Central memory CD8-positive, alpha-beta T cell (primary cell): ENCODE results near the gene PRKCB.
A peak's percentile ranks its signal among the peaks of the same experiment; 100 is the strongest.

Source experiments
- ATAC-seq: fragments of 150-1000 bp; cut with Tn5 transposase; replicated peaks from 2 replicates; pipeline ENCODE4 v1.10.0; 2022; ENCODE audit warnings: mild to moderate bottlenecking, moderate FRiP score, moderate number of reproducible peaks; ENCODE audit not compliant: poor library complexity, severe bottlenecking; ENCODE audit errors: extremely low read depth
- DNase-seq, 2 donors: peaks; one replicate each; pipeline ENCODE4 v3.0.0; 2021; ENCODE audit warnings: low spot score in 2 of 2
- H3K27ac Mint-ChIP-seq: one replicate; pipeline ENCODE4 v1.8.0; 2022; ENCODE audit warnings: low read depth, mild to moderate bottlenecking, moderate library complexity, mixed read lengths
- H3K27me3 Mint-ChIP-seq: one replicate; pipeline ENCODE4 v1.8.0; 2022; ENCODE audit warnings: mixed read lengths
- H3K36me3 Mint-ChIP-seq: one replicate; pipeline ENCODE4 v1.8.0; 2022; ENCODE audit warnings: mild to moderate bottlenecking, moderate library complexity, mixed read lengths; ENCODE audit not compliant: insufficient read depth
- H3K4me1 Mint-ChIP-seq: one replicate; pipeline ENCODE4 v1.8.0; 2022; ENCODE audit warnings: mixed read lengths
- H3K4me3 Mint-ChIP-seq: one replicate; pipeline ENCODE4 v1.8.0; 2022; ENCODE audit warnings: mild to moderate bottlenecking, moderate library complexity, mixed read lengths
- H3K9me3 Mint-ChIP-seq: one replicate; pipeline ENCODE4 v1.8.0; 2022; ENCODE audit warnings: mixed read lengths

PRKCB gene

DNA sequence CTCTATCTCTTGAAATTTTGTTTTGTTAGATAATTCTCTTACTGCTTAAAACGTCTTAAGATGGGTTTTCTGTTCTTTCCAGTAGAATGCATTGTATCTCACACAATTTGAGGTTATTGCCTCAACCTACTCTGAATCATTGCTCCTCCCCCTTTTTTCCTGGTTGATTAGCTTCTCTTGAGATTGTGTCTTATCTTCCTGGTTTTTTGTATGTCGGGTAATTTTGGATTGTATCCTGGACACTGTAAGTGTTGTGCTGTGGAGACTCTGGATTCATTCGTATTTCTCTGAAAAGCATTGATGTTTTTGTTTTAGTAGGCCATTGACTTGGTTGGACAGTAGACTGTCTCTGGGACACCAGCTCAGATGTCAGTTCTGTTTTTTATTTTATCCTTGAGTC lies 26.1 kb downstream of the PRKCB start:
- peaks cover 11% of the 10 kb centered on the region for H3K36me3 Mint-ChIP-seq
- no peaks in the 10 kb centered on the region for H3K27me3 Mint-ChIP-seq
- no peak for DNase-seq
- H3K4me3 Mint-ChIP-seq, result no peak overlapping the region
- no peaks in the 10 kb centered on the region for H3K9me3 Mint-ChIP-seq
- H3K4me1 Mint-ChIP-seq, result peaks cover 77% of the 10 kb centered on the region
- no peak overlapping the region for H3K27ac Mint-ChIP-seq
- ATAC-seq, result no peak

DNA sequence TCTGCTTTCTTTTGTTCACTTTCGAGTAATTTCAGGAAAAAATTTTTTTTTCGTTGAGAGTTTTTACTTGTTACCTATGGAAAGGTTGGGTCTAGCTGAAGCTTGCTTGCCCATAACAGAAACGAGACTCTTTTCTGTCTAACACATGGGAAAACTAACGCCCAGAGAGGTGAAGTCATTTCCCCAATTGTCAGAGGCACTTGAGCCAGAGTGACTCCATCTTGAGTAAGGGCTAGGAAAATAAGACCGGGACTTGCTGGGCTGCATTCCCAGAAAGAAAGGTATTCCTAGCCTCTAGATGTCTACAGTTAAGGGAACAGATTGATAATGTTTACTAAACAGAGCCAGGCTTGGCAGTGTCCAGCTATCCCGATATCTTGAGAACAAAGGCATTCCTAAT lies 26.8 kb downstream of the PRKCB start:
- Mint-ChIP-seq H3K9me3 (no peaks in the 10 kb centered on the region), H3K36me3 (peaks cover 13% of the 10 kb centered on the region), H3K4me1 (peaks cover 77% of the 10 kb centered on the region), H3K27ac (no peak overlapping the region), H3K4me3 (no peak overlapping the region), H3K27me3 (no peaks in the 10 kb centered on the region)
- ATAC-seq (no peak), DNase-seq (no peak)

DNA sequence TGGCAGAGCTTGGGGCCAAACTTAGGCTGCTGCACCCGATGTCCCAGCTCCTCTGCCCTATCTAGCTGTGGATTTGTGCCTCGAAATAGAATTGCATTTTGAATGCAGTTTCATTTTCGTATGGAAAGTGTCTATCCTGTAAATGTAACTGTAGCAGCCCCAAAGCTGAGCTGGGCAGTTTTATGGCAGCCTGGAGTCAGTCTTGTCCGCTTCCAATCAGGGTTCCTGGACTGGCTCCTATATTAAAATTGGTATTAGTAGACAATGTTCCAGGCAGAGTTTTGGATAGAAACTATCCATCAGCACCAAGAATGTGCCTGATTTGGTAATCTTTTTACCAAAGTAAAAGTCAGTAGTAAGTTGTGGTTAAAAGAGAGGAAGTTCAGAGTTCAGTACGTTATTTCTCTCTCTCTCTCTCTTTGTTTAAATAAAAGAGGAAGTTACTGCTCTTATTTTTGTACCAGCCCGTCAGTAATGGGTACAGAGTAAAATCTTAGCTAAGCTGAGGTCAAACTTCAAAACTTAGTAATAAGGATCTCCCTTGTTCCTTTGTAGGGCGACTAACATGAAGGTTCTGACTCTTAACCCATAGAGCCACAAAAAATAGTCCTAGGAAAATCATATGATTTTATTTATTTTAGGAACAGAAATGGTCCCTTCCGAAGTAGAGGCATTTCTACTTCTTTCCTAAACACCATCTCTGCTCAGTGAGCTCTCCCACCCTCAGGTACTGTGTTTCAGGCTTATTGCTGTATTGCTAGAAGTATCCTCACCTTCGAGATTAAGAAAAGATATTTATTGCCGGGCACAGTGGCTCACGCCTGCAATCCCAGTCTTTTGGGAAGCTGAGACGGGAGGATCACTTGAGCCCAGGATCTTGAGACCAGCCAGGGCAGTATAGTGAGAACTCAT lies 28.0 kb downstream of the PRKCB start:
- peak; percentile 93 for ATAC-seq
- no peak for DNase-seq
- peak overlapping the region; percentile 89 for H3K27ac Mint-ChIP-seq
- peak overlapping the region; percentile 82 for H3K4me3 Mint-ChIP-seq
- peaks cover 73% of the 10 kb centered on the region for H3K4me1 Mint-ChIP-seq
- H3K36me3 Mint-ChIP-seq, result peaks cover 10% of the 10 kb centered on the region
- no peaks in the 10 kb centered on the region for H3K9me3 Mint-ChIP-seq
- no peaks in the 10 kb centered on the region for H3K27me3 Mint-ChIP-seq

DNA sequence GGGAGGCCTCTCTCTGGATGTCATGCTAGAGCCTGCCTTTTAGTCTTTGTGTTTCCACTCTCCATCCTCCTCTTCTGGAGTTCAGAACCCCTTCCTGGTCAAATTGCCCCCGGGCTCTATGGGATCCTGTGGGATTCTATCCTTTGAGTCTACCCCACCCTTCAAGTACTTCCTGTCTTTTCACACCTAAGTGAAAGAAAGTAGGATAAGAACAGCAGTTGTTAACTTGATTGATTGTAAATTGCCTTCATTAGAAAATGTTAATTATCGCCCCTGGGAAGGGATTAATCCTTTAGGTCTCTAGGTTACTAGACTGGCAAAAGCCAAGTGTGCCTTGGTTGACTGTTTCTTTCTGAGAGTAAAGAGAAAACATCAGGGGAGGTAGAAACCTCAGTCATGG lies 30.1 kb downstream of the PRKCB start:
- Mint-ChIP-seq H3K4me3 (peak overlapping the region; percentile 18), H3K9me3 (no peaks in the 10 kb centered on the region), H3K27ac (peak overlapping the region; percentile 19), H3K36me3 (peaks cover 15% of the 10 kb centered on the region), H3K4me1 (peaks cover 74% of the 10 kb centered on the region), H3K27me3 (no peaks in the 10 kb centered on the region)
- ATAC-seq, result no peak
- no peak for DNase-seq

DNA sequence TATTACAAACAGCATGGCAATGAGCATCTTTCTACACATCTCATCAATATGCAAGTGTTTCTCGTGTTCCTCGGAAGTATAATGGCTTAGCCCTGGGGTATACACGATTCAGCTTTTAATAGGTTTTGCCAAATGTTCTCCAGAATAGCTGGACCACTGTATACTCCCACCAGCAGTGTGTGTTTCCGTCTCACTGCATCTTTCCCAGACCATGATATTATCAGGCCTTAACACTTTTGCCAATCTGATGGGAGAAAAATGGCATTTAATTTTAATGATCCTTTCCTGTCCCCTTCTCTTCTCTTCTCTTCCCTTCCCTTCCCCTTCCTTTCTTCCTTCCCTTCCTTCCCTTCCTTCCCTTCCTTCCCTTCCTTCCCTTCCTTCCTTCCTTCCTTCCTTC lies 30.8 kb downstream of the PRKCB start:
- DNase-seq (no peak), ATAC-seq (no peak)
- peaks cover 16% of the 10 kb centered on the region for H3K36me3 Mint-ChIP-seq
- H3K4me3 Mint-ChIP-seq, result no peak overlapping the region
- no peaks in the 10 kb centered on the region for H3K9me3 Mint-ChIP-seq
- peaks cover 81% of the 10 kb centered on the region for H3K4me1 Mint-ChIP-seq
- H3K27ac Mint-ChIP-seq, result no peak overlapping the region
- H3K27me3 Mint-ChIP-seq, result no peaks in the 10 kb centered on the region

DNA sequence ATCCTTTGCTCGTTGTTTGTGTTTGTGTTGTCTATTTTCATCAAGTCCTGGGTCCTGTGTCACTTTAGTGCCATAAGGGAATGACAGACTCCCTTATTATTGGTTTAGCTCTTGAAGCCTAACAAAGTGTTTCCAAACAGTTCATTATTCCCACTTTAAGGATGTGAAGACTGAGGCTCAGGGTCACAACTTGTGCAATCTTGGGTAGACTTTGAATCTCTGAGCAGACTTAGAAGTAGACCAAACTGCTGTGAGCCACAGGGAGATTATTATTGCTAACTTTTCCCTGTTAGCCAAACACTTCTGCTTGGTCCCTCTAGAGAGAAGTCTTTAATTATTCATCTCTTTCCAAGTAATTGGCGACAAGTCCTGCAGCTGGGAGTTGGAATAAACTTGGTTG lies 31.8 kb downstream of the PRKCB start:
- Mint-ChIP-seq H3K27me3 (no peaks in the 10 kb centered on the region), H3K4me1 (peaks cover 80% of the 10 kb centered on the region), H3K36me3 (peaks cover 19% of the 10 kb centered on the region), H3K4me3 (no peak overlapping the region), H3K9me3 (no peaks in the 10 kb centered on the region), H3K27ac (no peak overlapping the region)
- DNase-seq, result no peak
- no peak for ATAC-seq

DNA sequence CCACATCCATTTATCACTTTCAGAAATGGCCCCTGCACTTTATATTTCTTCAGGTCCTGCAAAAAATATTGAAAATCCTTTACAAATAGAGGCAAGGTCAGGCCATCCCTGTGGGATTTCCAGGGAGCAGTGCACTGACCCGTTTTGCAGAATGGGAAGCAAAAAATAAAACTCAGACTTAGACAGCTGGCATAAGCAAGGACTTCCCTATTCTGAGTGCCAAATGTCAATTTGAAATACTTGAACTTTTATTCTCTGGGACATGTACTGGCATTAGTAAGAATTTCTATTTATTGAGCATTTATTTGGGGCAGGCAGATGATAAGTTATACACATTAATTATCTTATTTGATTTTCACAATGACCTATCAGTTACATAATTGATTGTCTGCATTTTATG lies 32.4 kb downstream of the PRKCB start:
- ATAC-seq (no peak), DNase-seq (no peak)
- Mint-ChIP-seq H3K4me3 (no peak overlapping the region), H3K27ac (no peak overlapping the region), H3K9me3 (no peaks in the 10 kb centered on the region), H3K27me3 (no peaks in the 10 kb centered on the region), H3K4me1 (peaks cover 78% of the 10 kb centered on the region), H3K36me3 (peaks cover 19% of the 10 kb centered on the region)

DNA sequence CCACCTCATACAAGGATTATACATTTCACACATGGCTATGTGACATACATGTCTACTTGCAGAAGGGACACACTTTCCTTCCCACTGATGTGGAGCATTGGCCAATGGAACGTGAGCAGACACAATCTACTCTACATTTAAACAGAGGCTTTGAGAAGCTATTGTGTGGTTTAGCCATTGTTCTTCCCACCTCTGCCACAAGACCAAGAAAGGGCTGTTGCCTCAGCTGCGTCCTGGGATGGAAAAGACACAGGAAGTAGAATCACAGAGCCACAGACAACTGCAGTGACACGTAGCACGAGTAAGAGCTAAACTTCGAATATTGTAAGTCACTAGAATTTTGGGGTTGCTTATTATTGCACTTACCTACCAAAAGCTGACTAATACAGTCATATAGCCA lies 33.3 kb downstream of the PRKCB start:
- Mint-ChIP-seq H3K4me3 (peak overlapping the region; percentile 45), H3K9me3 (no peaks in the 10 kb centered on the region), H3K4me1 (peaks cover 78% of the 10 kb centered on the region), H3K27ac (peak overlapping the region; percentile 25), H3K27me3 (no peaks in the 10 kb centered on the region), H3K36me3 (peaks cover 17% of the 10 kb centered on the region)
- DNase-seq (peak in 1 of 2 donors; percentile 33), ATAC-seq (peak; percentile 83)

DNA sequence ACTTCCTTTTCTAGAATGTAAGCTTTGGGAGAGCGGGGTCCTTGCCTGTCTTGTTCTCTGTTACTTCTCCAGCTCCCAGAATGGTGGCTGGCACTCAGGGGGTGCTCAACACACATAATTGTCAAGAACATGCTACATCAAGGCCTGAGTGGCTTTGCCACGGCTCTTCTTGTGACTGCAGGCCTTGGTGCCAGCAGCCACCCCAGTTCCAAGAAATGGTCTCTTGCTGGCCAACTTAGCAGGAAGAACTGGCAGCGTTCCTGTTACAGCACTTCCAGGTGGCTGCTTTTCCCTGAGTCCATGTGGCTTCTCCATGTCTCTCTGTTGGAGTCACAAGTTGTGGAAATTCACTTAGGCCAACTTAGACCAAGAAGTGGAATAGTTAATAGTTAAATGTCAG lies 36.1 kb downstream of the PRKCB start:
- DNase-seq (no peak), ATAC-seq (no peak)
- no peaks in the 10 kb centered on the region for H3K27me3 Mint-ChIP-seq
- H3K4me3 Mint-ChIP-seq, result peak overlapping the region; percentile 7
- peak overlapping the region; percentile 73 for H3K27ac Mint-ChIP-seq
- no peaks in the 10 kb centered on the region for H3K9me3 Mint-ChIP-seq
- H3K36me3 Mint-ChIP-seq, result peaks cover 14% of the 10 kb centered on the region
- peaks cover 74% of the 10 kb centered on the region for H3K4me1 Mint-ChIP-seq

DNA sequence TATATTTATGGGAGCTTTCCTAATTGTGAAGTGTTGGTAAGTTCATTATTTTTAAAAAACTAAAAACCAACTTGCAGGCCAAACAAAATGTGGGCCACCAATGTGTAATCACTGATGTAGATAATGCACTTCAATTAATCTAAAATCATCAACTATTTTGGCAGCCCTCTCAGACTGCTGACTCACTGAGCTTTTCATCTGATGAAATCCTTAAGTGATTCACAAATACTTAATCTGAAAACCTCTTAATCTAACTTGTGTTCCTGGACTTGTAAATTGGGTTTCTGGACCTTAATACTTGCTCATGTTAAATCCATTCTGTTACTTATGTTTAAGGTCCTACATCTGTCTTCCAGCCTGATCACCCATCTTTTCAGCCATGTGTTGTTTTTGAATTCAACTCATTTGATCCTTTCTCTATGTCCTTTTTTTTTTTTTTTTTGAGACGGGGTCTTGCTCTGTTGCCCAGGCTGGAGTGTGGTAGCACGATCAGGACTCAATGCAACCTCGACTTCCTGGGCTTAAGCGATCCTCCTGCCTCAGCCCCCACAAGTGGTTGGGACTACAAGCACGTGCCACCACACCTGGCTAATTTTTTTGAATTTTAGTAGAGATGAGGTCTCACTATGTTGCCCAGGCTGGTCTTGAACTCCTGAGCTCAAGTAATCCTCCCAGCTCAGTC lies 39.0 kb downstream of the PRKCB start:
- no peaks in the 10 kb centered on the region for H3K27me3 Mint-ChIP-seq
- peak overlapping the region; percentile 68 for H3K27ac Mint-ChIP-seq
- no peaks in the 10 kb centered on the region for H3K9me3 Mint-ChIP-seq
- H3K4me1 Mint-ChIP-seq, result peaks cover 80% of the 10 kb centered on the region
- H3K36me3 Mint-ChIP-seq, result peaks cover 18% of the 10 kb centered on the region
- ATAC-seq, result no peak
- no peak overlapping the region for H3K4me3 Mint-ChIP-seq
- DNase-seq, result no peak

DNA sequence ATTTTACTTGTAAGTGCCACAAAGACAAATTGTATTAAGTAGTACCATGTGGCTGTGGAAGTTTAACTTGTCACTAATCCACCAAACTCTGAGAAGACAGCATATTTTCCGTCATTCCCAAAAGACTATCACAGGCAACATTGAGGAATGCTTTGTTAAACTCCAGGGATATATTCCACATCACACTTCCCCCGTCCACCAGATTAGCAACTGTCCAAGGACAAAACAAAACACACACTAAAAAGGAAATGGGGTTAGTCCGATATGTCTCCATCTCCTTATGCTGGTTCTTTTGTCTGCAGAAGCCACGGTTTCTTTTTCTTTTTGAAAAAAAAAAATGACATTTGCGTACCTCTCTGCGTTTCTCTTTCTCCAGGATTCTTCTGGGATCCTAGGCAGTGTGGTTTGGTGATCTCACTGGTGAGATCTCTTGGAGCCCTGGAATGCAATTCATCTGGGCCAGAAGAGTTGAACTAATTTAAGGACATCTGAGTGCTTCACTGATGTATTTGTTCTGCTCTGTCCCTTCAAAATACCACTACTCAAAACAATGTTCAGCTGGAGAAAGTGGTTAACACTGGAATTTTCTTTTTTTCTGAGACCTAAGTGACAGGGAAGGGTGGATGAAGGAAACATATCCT lies 40.6 kb downstream of the PRKCB start:
- ATAC-seq (no peak), DNase-seq (no peak)
- H3K4me1 Mint-ChIP-seq, result peaks cover 78% of the 10 kb centered on the region
- no peak overlapping the region for H3K4me3 Mint-ChIP-seq
- H3K27me3 Mint-ChIP-seq, result no peaks in the 10 kb centered on the region
- no peaks in the 10 kb centered on the region for H3K9me3 Mint-ChIP-seq
- H3K36me3 Mint-ChIP-seq, result peaks cover 17% of the 10 kb centered on the region
- peak overlapping the region; percentile 38 for H3K27ac Mint-ChIP-seq

DNA sequence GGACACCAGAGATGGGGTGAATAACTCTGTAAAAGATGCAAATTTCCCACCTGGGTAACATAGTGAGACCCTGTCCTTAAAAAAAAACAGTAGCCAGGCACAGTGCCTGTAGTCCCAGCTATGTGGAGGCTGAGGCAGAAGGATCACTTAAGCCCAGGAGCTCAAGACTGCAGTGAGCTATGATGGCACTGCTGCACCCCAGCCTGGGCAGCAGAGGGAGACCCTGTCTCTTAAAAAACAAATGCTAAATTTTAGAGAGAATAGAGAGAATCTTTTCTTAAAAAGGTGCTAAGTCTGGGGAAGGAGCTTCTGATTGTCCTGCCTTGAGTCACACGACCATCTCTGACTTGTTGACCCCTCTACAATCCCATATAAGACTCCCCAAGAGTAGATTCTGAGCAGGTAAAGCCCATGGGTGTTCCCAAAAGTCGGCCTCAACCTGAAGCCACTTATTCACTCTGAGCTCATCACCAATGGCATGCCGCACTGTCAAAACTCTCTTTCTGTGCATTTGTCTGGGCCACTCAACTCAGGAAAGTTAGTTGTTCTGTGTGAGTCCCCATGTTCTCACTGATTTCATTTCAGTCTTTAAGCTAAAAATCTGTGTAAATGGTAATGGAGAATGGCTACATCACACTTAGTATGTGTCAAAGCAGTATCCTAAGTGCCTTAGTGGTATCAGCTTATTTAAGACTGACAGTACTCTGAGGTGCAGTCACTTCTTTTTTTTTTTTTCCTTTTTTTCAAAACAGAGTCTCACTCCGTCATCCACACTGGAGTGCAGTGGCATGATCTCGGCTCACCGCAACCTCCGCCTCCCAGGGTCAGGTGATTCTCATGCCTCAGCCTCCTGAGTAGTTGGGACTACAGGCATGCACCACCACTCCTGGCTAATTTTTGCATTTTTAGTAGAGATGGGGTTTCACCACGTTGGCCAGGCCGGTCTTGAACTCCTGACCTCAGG lies 41.6 kb downstream of the PRKCB start:
- H3K4me1 Mint-ChIP-seq, result peaks cover 81% of the 10 kb centered on the region
- no peak for ATAC-seq
- H3K27me3 Mint-ChIP-seq, result no peaks in the 10 kb centered on the region

More for the DNA sequence above, 41.6 kb downstream of the PRKCB start:
- no peak for DNase-seq
- peaks cover 17% of the 10 kb centered on the region for H3K36me3 Mint-ChIP-seq
- H3K4me3 Mint-ChIP-seq, result no peak overlapping the region
- peak overlapping the region; percentile 38 for H3K27ac Mint-ChIP-seq
- H3K9me3 Mint-ChIP-seq, result no peaks in the 10 kb centered on the region
